GM19193 (cell line): ENCODE data around the gene TBL3.

Source experiments
- POLR2A ChIP-seq: IDR thresholded peaks from 4 replicates; pipeline ENCODE4 v1.6.1; 2011; ENCODE audit not compliant: insufficient read depth, insufficient read length; ENCODE audit errors: extremely low read depth

The TBL3 gene

DNA sequence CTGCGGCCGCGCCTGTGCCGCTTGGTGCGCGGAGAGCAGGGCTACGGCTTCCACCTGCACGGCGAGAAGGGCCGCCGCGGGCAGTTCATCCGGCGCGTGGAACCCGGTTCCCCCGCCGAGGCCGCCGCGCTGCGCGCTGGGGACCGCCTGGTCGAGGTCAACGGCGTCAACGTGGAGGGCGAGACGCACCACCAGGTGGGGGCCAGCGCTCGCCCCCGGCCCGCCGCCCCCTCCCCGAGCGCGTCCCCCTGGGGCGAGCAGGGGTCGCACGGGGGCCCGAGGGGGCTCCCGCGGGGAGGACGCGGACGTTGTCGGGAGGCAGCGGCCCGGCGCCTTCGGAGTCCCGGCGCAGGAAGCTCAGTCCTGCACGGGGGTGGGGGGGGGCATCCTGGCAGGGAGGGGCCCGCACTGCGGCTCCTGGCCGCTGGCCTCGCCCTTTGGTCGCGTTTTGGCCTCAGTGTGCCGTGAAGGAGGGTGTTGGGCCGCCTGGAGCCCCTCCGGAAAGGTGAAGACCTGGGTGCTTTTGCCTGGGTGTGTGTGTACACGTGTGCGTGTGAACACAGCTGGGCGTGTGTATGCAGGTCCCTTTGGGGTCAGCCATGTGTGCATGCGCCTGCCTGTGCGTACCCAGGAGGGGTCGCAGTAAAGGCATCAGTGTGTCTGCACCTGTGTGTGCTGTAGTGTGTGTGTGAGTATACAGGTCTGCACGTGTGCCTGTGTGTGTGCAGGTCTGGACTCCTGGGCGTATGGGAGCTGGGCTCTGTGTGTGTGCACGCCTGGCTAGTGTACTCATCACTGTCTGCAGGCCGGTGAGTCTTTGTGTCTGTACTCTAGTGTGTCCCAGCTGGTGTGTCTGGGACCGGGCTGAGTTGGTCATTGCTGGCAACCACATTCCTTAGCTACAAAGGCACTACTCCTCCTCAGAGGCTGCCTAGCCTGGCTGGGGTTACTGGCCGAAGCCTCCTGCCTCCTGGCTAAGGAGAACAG, 55.5 kb downstream of the TBL3 start:
- TF ChIP-seq POLR2A = no peak

DNA sequence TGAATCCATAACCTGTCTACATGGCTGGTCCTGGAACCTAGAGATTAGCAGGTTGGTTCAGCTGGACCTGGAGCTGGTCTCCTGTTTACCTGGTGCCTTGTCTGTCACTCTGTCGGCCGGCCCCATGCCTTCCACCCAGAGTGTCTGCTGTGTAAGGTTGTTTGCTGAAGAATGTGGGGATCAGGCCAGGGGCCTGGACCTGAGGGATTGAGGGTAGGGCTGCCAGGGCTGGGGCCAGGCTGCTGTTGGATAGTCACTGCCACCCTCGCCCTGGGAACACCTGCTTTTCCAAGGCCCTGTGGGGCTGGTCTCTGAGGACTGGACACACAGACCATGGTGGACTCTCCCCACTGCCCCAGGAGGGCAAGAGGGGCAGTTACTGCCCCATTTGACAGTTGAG, 56.3 kb downstream of the TBL3 start:
- TF ChIP-seq POLR2A = no peak

DNA sequence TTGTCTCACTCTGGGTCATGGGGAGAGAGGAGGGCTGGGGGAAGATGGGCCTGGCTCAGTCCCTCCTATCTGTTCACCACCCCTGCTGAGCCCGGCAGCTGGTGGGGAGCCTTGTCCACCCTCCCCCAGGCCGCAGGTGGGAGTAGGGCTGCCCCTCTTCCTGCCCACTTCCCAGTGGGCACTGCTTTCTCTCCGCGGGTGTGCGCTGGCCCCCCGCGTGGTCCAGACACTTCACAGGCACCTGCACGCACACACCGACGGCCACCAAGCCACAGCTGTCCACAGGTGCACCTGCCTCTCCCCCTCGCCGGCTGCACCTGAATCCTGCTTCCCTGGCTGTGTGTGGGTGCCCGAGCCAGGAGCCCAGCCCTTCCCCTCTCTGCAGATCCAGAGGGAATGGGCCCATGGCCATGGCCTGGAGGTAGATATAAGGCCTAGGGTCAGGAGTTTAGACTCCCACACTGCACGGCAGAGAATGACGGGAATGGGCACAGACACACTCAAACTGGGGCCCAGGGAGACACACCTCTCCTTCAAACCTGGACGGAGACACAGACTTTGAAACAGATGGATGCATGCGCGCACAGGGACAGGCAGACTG, 56.9 kb downstream of the TBL3 start:
- TF ChIP-seq POLR2A = no peak

DNA sequence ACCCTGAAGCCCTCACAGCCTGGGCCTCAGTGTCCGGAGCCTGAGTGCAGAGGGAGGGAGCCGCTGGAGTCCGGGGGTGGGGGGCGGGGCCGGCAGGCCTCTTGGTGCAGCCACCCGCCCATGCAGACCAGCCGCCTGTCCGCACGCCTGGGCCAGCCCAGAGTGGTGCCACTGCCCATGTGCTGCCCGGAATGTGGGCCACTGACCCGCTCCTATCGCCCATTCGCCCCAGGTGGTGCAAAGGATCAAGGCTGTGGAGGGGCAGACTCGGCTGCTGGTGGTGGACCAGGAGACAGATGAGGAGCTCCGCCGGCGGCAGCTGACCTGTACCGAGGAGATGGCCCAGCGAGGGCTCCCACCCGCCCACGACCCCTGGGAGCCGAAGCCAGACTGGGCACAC, 57.5 kb downstream of the TBL3 start:
- TF ChIP-seq POLR2A = no peak

DNA sequence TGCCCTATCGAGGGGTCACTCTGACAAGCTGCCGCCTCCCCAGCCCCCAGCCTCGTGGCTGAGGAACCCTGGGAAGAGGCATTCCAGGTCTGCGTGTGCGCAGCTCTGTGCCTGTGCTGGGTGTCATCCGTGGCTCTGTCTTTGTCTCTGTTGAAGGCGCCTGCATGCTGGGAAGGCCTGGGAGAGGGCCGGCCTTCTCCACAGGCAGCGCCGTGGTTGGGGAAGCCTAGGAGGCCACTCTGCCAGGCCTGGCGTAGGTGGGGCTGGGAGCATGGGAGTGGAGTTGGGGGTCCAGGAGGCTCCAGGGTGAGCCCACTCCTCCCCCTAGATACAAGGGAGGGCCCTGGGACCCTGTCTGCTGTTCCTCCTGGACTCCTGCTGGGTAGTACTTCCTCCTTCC, 58.2 kb downstream of the TBL3 start:
- TF ChIP-seq POLR2A = no peak

DNA sequence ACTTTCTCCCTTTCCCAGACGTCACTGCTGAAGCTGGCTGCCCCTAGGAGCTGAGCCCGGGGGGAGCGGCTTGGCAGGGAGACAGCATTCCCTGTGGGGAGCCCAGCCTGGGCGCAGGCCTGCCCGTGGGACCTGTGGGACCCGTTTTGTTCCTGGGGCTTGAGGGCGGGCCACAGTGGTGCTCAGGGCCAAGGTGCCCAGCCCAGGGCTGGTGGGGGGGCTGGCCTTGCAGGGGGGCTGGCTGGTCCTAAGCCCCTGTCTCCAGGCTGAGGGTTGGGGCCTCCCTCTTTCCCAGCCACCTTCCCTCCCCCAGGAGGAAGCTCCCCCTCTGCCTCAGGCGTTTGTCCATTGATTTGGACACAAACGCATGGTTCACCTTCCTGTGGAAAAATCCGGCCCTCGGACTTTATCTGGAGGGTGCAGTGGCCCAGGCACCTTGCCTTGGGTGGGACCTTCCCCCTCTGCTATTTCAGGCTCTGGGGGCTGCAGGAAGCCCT, 59.3 kb downstream of the TBL3 start:
- TF ChIP-seq POLR2A = no peak
